Measurements from ENCODE around the gene LAMA2. TPM values are rescaled to one million over a fixed set of nuclear protein-coding genes. Genes with fewer than 3 reads are reported as not detected.

Gene LAMA2
- total and polyA plus RNA-seq, 7 donors: 0.46 to 131 (median 59.6) TPM

DNA sequence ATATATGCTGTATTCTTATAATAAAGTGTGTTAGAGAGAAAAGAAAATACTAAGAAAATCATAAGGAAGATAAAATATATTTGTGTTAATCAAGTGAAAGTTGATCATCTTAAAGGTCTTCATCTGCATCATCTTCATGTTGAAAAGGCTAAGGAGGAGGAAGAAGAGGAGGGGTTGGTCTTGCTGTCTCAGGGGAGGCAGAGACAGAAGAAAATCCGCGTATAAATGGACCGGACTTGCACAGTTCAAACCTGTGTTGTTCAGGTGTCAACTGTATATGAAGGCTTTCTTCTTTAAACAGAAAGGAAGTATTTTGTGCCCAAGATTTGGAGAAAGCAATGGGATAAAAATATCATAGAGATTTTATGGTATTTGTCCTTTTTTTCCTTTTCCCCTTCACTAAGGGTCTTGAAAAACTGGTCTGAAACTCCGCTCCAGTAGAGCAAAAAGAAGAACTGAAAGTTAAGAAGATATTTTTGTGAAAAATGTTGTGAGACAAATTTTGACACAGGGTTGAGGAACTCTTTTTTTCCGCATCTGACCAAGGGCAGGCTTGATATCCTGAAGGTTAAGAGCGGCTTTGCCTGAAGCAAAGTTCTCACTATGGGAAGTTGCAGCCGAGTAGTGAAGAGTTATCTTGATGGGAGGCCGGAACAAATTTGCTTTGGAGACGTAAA, 350.7 kb downstream of the LAMA2 start:
- 84 to 95% methylated on average over 9 of the region's 9 CpGs for WGBS, 2 donors
- no peaks in the 10 kb centered on the region for H3K27me3 ChIP-seq
- H3K27ac ChIP-seq: no peak overlapping the region
- no peak overlapping the region for H3K4me3 ChIP-seq
- intact Hi-C loops (cut with DNase I): no loop called here
- no peaks in the 10 kb centered on the region for H3K36me3 ChIP-seq
- TF ChIP-seq EP300 (IDR thresholded peaks at IDR 0.05): no peak
- TF ChIP-seq, protein P1, sequence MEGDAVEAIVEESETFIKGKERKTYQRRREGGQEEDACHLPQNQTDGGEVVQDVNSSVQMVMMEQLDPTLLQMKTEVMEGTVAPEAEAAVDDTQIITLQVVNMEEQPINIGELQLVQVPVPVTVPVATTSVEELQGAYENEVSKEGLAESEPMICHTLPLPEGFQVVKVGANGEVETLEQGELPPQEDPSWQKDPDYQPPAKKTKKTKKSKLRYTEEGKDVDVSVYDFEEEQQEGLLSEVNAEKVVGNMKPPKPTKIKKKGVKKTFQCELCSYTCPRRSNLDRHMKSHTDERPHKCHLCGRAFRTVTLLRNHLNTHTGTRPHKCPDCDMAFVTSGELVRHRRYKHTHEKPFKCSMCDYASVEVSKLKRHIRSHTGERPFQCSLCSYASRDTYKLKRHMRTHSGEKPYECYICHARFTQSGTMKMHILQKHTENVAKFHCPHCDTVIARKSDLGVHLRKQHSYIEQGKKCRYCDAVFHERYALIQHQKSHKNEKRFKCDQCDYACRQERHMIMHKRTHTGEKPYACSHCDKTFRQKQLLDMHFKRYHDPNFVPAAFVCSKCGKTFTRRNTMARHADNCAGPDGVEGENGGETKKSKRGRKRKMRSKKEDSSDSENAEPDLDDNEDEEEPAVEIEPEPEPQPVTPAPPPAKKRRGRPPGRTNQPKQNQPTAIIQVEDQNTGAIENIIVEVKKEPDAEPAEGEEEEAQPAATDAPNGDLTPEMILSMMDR (IDR thresholded peaks at IDR 0.05): no peak
- no peak for TF ChIP-seq POLR2AphosphoS5 (IDR thresholded peaks at IDR 0.05)
- TF ChIP-seq POLR2A (IDR thresholded peaks at IDR 0.05): no peak
- no peaks in the 10 kb centered on the region for H3K4me1 ChIP-seq
- no peaks in the 10 kb centered on the region for H3K9me3 ChIP-seq
- DNase-seq: no peak

DNA sequence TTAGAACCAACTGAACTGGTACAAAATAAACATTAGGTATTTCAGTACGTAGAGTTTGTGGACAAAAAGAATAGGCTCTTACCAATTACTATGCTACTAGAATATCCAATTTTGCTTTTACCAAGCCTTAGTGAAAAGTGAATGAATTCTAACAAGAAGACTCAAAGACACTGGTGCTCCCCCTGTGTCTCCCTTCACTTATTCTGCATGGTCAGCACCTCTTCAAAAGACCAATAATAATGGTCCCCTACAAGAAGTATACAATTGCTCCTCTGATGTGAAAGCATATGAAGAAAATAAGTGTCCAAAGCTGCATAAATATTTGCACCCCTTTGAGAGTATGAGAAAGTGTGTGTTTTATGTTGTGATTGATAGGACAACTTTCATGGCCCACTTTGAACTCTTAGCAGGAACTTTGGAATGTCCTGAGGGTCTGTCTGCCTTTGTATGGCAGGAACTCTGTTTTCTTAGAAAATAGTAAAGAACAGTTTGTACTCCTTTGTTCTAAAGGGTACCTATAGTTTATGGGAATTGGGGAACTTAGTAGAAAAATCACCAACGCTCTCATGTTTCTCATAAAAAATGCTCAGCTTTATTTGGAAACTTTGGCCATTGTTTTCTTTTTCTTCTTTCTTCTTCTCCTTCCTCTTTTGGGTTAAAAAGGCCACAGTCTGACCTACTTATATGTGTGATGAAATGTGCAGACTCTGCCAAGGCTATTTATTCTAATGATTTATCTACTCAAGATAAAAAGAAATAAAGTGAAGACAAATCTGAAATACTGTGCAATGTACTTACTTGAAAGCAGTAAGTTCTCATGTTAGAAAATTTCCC, 352.4 kb downstream of the LAMA2 start:
- no peaks in the 10 kb centered on the region for H3K36me3 ChIP-seq
- H3K27ac ChIP-seq: peak overlapping the region in 1 of 4 donors; percentile 2
- no peaks in the 10 kb centered on the region for H3K4me1 ChIP-seq
- H3K27me3 ChIP-seq: no peaks in the 10 kb centered on the region
- WGBS, 2 donors: 54 to 79% methylated on average over 2 of the region's 2 CpGs
- no peak overlapping the region for H3K4me3 ChIP-seq
- TF ChIP-seq, protein P1 (IDR thresholded peaks at IDR 0.05): no peak
- TF ChIP-seq POLR2A (IDR thresholded peaks at IDR 0.05) (no peak), EP300 (IDR thresholded peaks at IDR 0.05) (no peak), POLR2AphosphoS5 (IDR thresholded peaks at IDR 0.05) (peak in 1 of 4 donors; percentile 38)
- intact Hi-C loops (cut with DNase I): no loop called here
- no peaks in the 10 kb centered on the region for H3K9me3 ChIP-seq
- no peak for DNase-seq

DNA sequence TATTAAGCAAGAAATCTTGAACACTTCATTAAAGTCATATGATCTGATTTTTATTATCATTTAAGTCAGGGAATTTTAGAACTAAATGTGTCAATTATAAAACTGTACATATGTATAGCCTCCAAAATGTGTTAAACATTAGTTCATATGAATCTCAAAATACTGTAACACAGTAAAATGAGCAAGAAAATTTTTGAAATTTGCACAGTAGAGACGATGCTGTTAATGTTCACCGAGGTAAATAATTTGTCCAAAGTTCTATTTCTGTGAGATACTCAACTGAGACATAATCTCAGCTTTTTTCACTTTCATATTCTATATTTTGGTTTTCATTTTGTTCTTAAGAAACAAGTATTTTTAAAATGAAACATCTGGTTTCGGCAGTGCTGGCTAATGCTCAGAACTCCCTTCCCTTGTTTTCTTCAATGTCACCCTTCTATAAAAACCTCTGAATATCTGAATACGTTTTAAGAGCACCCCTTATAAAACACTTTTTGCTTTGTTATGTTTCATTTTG, 353.1 kb downstream of the LAMA2 start:
- Histone ChIP-seq H3K4me3 (no peak overlapping the region), H3K36me3 (no peaks in the 10 kb centered on the region), H3K27ac (no peak overlapping the region), H3K27me3 (no peaks in the 10 kb centered on the region), H3K4me1 (no peaks in the 10 kb centered on the region), H3K9me3 (no peaks in the 10 kb centered on the region)
- no peak for DNase-seq
- intact Hi-C loops (cut with DNase I): no loop called here
- TF ChIP-seq POLR2A (IDR thresholded peaks at IDR 0.05): no peak
- TF ChIP-seq EP300 (IDR thresholded peaks at IDR 0.05): no peak
- TF ChIP-seq POLR2AphosphoS5 (IDR thresholded peaks at IDR 0.05): no peak
- TF ChIP-seq, protein P1 (IDR thresholded peaks at IDR 0.05): no peak
- WGBS, 2 donors: 69 to 73% methylated on average over 4 of the region's 4 CpGs

DNA sequence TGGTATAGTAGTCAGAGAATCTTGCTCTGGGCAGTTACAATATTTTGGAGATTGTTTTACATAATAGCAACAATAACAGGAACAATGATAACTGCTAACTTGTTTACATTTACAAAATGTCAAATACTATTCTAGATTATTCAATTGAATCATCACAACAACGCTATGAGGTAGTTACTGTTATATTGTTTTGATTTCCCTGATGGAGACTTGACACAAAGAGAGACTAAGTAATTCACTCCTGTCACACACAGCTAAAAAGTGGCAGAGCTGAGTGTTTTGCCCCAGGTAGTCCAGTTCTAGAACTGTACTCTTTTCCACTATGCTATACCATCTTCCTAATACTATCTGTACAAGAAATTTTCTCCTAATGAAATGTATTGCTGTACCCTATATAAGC, 356.1 kb downstream of the LAMA2 start:
- H3K9me3 ChIP-seq: no peaks in the 10 kb centered on the region
- no peaks in the 10 kb centered on the region for H3K36me3 ChIP-seq
- TF ChIP-seq POLR2A (IDR thresholded peaks at IDR 0.05): no peak
- no peak for TF ChIP-seq EP300 (IDR thresholded peaks at IDR 0.05)
- no peak for TF ChIP-seq POLR2AphosphoS5 (IDR thresholded peaks at IDR 0.05)
- TF ChIP-seq, protein P1 (IDR thresholded peaks at IDR 0.05): no peak
- no peak for DNase-seq
- H3K4me1 ChIP-seq: no peaks in the 10 kb centered on the region
- WGBS, 2 donors: 40 to 69% methylated on average over 1 of the region's 1 CpG
- no peak overlapping the region for H3K27ac ChIP-seq
- H3K4me3 ChIP-seq: no peak overlapping the region
- intact Hi-C loops (cut with DNase I): no loop called here
- no peaks in the 10 kb centered on the region for H3K27me3 ChIP-seq

Measured in sigmoid colon (tissue), 7 donors.